GM18511 (cell line): Measurements from ENCODE around the gene LDHA.
"Not testable (repeated sequence)": the region's sequence is repeated elsewhere in the genome, so short reads cannot be mapped to it uniquely, and the experiment has no call there.

Experiments
- ATAC-seq: cut with Tn5 transposase; IDR thresholded peaks from one replicate; pipeline ENCODE4 v1.9.1; 2021; ENCODE audit warnings: mild to moderate bottlenecking, moderate library complexity; ENCODE audit not compliant: unreplicated experiment

LDHA gene

GRCh38 chr11:18393581-18394274, 635 bp upstream of the LDHA start:
- ATAC-seq = peak; percentile 0

- no peak for ATAC-seq
Measured at GRCh38 chr11:18394928-18395734, 768 bp downstream of the LDHA start.

GRCh38 chr11:18395735-18396504, 1.6 kb downstream of the LDHA start:
- ATAC-seq = peak; percentile 58

- ATAC-seq = no peak
Measured at GRCh38 chr11:18397921-18398320, 3.6 kb downstream of the LDHA start.

GRCh38 chr11:18401077-18401476, 6.7 kb downstream of the LDHA start:
- ATAC-seq = not testable (repeated sequence)

- no peak for ATAC-seq
Measured at GRCh38 chr11:18404062-18404461, 9.7 kb downstream of the LDHA start.

- ATAC-seq = not testable (repeated sequence)
Measured at GRCh38 chr11:18407400-18407799, 13.0 kb downstream of the LDHA start.

- no peak for ATAC-seq
Measured at GRCh38 chr11:18408558-18409291, 14.4 kb downstream of the LDHA start.

GRCh38 chr11:18416459-18416858, 22.1 kb downstream of the LDHA start:
- no peak for ATAC-seq

- no peak for ATAC-seq
Measured at GRCh38 chr11:18419040-18419439, 24.7 kb downstream of the LDHA start.

- no peak for ATAC-seq
Measured at GRCh38 chr11:18420067-18420466, 25.7 kb downstream of the LDHA start.

GRCh38 chr11:18427240-18427639, 32.9 kb downstream of the LDHA start:
- no peak for ATAC-seq

- ATAC-seq = no peak
Measured at GRCh38 chr11:18429332-18429731, 35.0 kb downstream of the LDHA start.

GRCh38 chr11:18438691-18439090, 44.3 kb downstream of the LDHA start:
- ATAC-seq = no peak

GRCh38 chr11:18449251-18449650, 54.9 kb downstream of the LDHA start:
- ATAC-seq = no peak

- no peak for ATAC-seq
Measured at GRCh38 chr11:18452927-18453326, 58.6 kb downstream of the LDHA start.

- no peak for ATAC-seq
Measured at GRCh38 chr11:18455686-18456372, 61.5 kb downstream of the LDHA start, which contains the start of gene LDHAL6A. TSS of gene LDHAL6A (plus strand) at chr11:18455856. CDS start at chr11:18456681, 825 bp downstream.

GRCh38 chr11:18457450-18457849, 63.1 kb downstream of the LDHA start:
- no peak for ATAC-seq
